ENCODE measurements around the gene CAMSAP2.
A peak's percentile ranks its signal among the peaks of the same experiment; 100 is the strongest.

CAMSAP2 gene

DNA sequence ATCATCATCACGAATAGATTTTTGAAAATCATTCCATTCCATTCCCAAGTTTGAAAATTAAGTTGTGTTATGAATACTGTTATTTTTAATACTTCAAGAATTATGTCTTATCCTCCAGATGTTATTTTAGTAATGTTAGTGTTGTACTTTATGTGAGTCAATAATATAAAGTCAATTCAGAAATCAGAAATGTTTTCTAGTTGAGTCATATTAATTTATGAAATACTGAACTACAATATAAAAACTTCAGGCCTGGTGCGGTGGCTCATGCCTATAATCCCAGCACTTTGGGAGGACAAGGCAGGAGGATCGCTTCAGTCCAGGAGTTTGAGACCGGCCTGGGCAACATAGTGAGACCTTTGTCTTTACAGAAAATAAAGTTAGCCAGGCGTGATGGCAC lies 95.7 kb downstream of the CAMSAP2 start:
- TF ChIP-seq, protein P1, sequence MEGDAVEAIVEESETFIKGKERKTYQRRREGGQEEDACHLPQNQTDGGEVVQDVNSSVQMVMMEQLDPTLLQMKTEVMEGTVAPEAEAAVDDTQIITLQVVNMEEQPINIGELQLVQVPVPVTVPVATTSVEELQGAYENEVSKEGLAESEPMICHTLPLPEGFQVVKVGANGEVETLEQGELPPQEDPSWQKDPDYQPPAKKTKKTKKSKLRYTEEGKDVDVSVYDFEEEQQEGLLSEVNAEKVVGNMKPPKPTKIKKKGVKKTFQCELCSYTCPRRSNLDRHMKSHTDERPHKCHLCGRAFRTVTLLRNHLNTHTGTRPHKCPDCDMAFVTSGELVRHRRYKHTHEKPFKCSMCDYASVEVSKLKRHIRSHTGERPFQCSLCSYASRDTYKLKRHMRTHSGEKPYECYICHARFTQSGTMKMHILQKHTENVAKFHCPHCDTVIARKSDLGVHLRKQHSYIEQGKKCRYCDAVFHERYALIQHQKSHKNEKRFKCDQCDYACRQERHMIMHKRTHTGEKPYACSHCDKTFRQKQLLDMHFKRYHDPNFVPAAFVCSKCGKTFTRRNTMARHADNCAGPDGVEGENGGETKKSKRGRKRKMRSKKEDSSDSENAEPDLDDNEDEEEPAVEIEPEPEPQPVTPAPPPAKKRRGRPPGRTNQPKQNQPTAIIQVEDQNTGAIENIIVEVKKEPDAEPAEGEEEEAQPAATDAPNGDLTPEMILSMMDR (conservative IDR thresholded peaks at IDR 0.05): no peak
- TF ChIP-seq ZFX (IDR thresholded peaks at IDR 0.05): no peak
- no peak overlapping the region for H3K27ac ChIP-seq

DNA sequence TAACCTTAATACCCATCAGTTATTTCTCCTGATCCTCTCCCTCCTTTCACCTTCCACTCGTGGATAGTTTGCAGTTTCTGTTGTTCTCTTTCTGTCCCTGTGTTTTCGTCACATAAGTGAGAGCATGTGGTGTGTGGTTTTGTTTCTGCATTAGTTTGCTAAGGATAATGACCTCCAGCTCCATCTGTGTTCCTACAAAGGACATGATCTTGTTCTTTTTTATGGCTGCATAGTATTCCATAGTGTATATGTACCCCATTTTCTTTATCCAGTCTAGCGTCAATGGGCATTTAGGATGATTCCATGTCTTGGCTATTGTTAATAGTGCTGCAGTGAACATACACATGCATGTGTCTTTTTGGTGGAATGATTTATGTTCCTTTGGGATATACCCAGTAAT lies 97.5 kb downstream of the CAMSAP2 start:
- TF ChIP-seq ZFX (IDR thresholded peaks at IDR 0.05): no peak
- TF ChIP-seq, protein P1 (conservative IDR thresholded peaks at IDR 0.05): no peak
- no peak overlapping the region for H3K27ac ChIP-seq

DNA sequence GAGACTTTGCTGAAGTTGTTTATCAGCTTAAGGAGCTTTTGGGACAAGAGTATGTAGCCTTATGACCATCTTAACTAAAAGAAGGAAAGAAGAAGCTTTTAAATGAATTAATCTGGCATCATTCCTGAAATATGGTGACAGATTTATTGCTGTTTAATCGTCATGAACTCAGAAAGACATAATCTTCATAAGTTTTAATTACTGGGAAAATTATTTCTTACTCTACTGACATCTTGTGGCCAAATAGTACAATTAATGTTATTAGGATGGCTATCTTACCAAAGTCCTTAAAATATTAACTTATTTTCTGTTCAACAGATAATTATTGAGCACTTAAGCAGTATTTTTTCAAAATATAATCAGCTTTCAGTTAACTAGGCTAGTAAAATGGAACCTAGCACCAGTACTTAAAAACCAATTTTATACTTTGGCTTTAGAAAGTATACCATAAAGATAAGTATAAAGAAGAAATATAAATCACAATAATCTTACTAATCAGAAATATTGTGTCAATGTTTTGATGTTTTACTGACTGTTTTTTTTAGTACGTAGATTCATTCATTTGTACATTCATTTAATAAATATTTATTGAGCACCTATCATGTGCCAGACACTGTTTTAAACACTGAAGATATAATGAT lies 99.4 kb downstream of the CAMSAP2 start:
- TF ChIP-seq, protein P1 (conservative IDR thresholded peaks at IDR 0.05): peak; percentile 81
- TF ChIP-seq ZFX (IDR thresholded peaks at IDR 0.05): no peak
- H3K27ac ChIP-seq: no peak overlapping the region

DNA sequence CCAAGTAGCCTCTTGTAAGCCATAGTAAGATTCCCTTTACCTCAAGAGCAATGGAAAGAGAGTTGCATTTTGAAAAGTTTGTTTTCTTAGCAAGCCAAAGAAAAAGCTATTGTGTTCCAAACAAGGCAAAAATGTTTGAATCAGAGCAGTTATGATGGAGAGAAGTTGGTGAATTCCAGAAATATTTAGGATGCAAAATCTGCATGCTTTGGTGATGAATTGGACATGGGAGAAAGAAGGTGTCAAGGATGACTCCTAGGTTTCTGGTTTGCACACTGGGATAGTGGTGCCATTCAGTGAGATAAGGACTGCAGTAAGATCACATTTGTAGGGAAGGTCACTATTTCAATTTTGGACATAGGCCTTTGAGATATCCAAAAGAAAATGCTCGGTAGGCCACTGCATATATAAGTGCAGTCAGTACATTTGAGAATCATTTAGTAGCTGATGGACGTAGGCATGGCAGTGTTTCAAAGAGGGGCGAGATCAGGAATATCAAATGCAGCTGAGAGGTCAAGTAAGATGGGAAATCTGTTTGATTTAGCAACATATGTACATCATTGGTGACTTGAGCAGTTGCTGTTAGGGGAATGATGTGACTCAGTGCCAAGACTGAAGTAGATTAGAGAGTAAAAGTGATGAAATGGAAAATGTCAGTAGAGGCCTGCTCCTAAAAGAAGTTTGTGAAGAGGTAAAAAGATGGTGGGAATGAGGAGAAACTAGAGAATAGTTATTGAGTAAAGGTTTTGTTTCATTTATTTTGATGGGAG lies 100.2 kb downstream of the CAMSAP2 start:
- no peak overlapping the region for H3K27ac ChIP-seq
- no peak for TF ChIP-seq ZFX (IDR thresholded peaks at IDR 0.05)
- TF ChIP-seq, protein P1 (conservative IDR thresholded peaks at IDR 0.05): no peak

DNA sequence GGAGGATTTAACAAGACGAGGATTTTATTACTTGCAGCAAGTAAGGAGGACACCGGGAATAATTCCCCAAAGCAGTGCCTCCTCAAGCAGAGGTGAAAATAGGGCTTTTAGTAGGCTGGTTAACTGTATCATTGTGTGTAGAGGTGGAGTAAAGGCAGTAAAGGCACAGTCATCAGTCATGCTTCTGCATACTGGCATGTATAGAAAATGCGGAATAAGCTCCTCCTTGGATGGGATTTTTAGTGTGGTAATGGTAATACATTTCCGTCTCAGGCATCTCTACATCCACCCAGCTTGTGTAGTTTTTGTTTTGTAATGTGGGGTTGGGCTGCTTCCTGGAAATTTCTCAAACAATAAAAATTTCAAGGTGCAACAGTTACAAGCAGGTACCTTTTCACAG lies 106.7 kb downstream of the CAMSAP2 start:
- TF ChIP-seq, protein P1 (conservative IDR thresholded peaks at IDR 0.05): no peak
- TF ChIP-seq ZFX (IDR thresholded peaks at IDR 0.05): no peak

DNA sequence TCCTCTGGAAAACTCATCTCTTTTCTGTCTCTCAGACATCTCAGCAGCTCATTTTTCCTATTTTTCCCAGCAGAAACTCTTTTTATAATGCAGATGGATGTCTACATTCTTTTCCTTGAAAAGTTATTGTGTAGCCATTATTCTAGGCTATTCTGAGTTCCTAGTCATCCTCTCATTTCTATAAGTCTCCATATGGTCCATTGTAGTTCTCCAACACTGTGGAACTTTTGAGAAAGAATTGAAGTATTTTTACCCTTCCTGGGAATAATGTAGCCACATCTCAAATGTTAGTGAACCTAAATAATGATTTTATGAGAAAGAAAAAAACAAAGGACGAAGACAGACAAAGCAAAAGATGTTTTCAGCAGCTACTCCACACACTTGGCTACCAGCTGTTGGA lies 107.7 kb downstream of the CAMSAP2 start:
- H3K27ac ChIP-seq: no peak overlapping the region
- no peak for TF ChIP-seq ZFX (IDR thresholded peaks at IDR 0.05)
- TF ChIP-seq, protein P1 (conservative IDR thresholded peaks at IDR 0.05): no peak

More for the DNA sequence above, 106.7 kb downstream of the CAMSAP2 start:
- no peak overlapping the region for H3K27ac ChIP-seq

DNA sequence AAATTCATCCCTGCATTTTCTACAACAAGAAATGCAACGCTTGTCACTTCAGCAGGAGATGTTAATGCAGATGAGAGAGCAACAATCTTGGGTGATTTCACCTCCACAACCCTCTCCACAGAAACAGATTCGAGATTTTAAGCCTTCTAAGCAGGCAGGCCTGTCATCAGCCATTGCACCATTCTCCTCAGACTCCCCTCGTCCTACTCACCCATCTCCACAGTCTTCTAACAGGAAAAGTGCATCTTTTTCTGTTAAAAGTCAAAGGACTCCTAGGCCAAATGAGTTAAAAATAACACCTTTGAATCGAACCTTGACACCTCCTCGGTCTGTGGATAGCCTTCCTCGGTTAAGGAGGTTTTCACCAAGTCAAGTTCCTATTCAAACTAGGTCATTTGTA lies 110.7 kb downstream of the CAMSAP2 start:
- TF ChIP-seq, protein P1 (conservative IDR thresholded peaks at IDR 0.05): no peak
- TF ChIP-seq ZFX (IDR thresholded peaks at IDR 0.05): no peak
- H3K27ac ChIP-seq: no peak overlapping the region
